AG04450 (cell line): ENCODE results near the gene OR1A1. TPM values are rescaled to one million over a fixed set of nuclear protein-coding genes. Genes with fewer than 3 reads are reported as not detected.
"Not testable (repeated sequence)": the region's sequence is repeated elsewhere in the genome, so short reads cannot be mapped to it uniquely, and the experiment has no call there.

Source experiments
- CTCF ChIA-PET: fragments of 300-600, 350-600 bp; formaldehyde crosslinking; extraction: SDS; loops from one replicate; lab custom pipeline; 2022; ENCODE audit warnings: antibody characterized with exemption, inconsistent platforms; lab: Charles Lee
- POLR2A ChIA-PET: fragments of 350-600 bp; formaldehyde crosslinking; extraction: SDS; loops from one replicate; lab custom pipeline; 2021; ENCODE audit warnings: antibody characterized with exemption, inconsistent platforms; lab: Yijun Ruan, JAX
- DNase-seq: peaks from one replicate; pipeline ENCODE4 v3.0.0-alpha.2; 2011; ENCODE audit warnings: low read depth, low spot score
- H3K27ac ChIP-seq: one replicate; pipeline ENCODE4 v1.5.1; 2012; ENCODE audit warnings: low read depth, low read length, control low read depth
- H3K27me3 ChIP-seq: one replicate; pipeline ENCODE4 v1.6.0; 2012; ENCODE audit warnings: low read length; ENCODE audit not compliant: control insufficient read depth, insufficient read depth
- H3K4me3 ChIP-seq: 2 replicates; pipeline ENCODE4 v1.5.1; 2011; ENCODE audit warnings: mild to moderate bottlenecking, low read depth, low read length, control low read depth
- H3K9me3 ChIP-seq: 2 replicates; pipeline ENCODE4 v1.5.1; 2012; ENCODE audit warnings: low read length; ENCODE audit not compliant: control insufficient read depth, insufficient read depth
- polyA plus RNA-seq: library from polyadenylated mRNA; depleted of rRNA; stranded (reverse); fragments of >200 nt; gene quantifications from 2 replicates; pipeline ENCODE4 v1.2.3, GENCODE V29; 2011; rRNA removed
- TF ChIP-seq, protein P1 (sequence below): IDR thresholded peaks from 2 replicates; pipeline ENCODE4 v1.5.1; 2011; ENCODE audit warnings: low read depth, low read length, control low read depth, inconsistent platforms

Gene OR1A1
- polyA plus RNA-seq, 1 experiment = not detected

DNA sequence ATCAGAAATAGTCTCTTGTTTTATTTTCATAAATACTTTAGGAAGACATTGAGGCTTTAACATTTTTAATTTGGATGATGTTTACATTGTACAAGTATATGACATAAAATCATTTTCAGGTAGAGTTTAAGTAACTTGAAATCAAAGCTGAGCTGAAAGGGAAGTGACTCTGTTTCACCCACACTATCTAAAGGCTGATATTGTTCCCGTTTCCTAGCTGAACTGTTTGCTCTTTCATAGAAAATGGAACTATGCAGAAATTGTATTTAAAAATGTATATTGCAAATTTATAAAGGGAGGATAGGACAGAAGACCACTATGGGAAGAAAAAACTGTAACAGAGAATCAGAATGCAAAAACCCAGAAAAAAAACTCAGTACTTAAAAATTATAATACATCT, 37.4 kb downstream of the OR1A1 start:
- H3K27ac ChIP-seq, H3K9me3 ChIP-seq, CTCF ChIA-PET, POLR2A ChIA-PET, H3K4me3 ChIP-seq, DNase-seq, H3K27me3 ChIP-seq: not testable (repeated sequence)

DNA sequence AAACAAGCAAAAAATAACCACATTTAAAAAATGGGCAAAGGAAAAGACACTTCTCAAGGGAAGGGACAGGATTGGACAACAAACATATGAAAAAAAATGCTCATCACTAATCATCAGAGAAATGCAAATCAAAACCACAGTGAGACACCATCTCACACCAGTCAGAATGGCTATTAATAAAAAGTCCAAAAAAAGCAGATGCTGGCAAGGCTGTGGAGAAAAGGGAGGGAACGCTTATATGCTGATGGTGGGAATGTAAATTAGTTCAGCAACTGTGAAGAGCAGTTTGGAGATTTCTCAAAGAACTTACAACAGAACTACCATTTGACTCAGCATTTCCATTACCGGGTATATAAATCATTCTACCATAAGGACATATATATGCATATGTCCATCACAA, 41.5 kb downstream of the OR1A1 start:
- CTCF ChIA-PET, POLR2A ChIA-PET, DNase-seq, H3K9me3 ChIP-seq, H3K27ac ChIP-seq, H3K4me3 ChIP-seq, H3K27me3 ChIP-seq: not testable (repeated sequence)

DNA sequence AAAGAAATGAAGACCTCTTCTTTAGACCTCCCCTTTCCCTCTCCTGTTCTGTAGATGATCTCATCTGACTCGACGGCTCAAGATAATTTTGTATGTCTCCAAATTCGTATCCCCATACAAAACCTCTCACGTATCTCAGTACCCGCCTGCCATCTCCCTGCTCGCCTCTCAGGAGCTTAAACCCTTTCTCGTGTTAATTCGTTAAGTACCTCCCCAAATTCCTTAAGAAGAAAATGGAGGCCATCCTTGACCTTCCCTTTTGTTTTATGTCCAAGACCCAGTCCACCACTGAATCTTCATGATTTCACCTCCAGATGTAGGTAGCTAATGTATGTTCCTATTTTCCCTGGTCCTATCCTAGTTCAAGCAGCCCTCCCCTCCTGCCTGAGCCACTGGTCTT, 49.1 kb downstream of the OR1A1 start:
- no peaks in the 10 kb centered on the region for H3K27me3 ChIP-seq
- H3K9me3 ChIP-seq = peaks cover 9% of the 10 kb centered on the region; the same call in 1 of the 2 replicates
- H3K4me3 ChIP-seq = no peak overlapping the region
- TF ChIP-seq, protein P1, sequence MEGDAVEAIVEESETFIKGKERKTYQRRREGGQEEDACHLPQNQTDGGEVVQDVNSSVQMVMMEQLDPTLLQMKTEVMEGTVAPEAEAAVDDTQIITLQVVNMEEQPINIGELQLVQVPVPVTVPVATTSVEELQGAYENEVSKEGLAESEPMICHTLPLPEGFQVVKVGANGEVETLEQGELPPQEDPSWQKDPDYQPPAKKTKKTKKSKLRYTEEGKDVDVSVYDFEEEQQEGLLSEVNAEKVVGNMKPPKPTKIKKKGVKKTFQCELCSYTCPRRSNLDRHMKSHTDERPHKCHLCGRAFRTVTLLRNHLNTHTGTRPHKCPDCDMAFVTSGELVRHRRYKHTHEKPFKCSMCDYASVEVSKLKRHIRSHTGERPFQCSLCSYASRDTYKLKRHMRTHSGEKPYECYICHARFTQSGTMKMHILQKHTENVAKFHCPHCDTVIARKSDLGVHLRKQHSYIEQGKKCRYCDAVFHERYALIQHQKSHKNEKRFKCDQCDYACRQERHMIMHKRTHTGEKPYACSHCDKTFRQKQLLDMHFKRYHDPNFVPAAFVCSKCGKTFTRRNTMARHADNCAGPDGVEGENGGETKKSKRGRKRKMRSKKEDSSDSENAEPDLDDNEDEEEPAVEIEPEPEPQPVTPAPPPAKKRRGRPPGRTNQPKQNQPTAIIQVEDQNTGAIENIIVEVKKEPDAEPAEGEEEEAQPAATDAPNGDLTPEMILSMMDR = no peak
- DNase-seq = no peak
- POLR2A ChIA-PET = no interaction called here
- no peak overlapping the region for H3K27ac ChIP-seq
- CTCF ChIA-PET = no interaction called here

DNA sequence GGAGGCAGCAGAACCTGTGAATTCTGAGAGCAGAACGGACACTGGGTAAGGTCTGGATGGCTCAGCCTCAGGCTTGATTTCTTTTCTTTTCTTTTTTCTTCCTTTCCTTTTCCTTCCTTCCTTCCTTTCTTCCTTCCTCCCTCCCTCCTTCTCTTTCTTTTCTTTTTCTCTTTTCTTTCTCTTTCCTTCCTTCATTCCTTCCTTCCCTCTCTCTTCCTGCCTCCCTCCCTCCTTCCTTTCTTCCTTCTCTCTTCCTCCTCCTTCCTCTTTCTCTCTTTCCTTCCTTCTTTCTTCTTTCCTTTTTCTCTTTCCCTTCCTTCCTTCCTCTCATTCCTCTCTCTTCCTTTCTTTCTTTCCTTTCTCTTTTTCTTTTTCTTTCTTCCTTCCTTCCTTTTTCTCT, 52.7 kb downstream of the OR1A1 start:
- TF ChIP-seq, protein P1 = no peak
- no peak overlapping the region for H3K4me3 ChIP-seq
- DNase-seq = no peak
- ChIA-PET POLR2A (no interaction called here), CTCF (no interaction called here)
- H3K27ac ChIP-seq = no peak overlapping the region
- H3K9me3 ChIP-seq = peaks cover 11% of the 10 kb centered on the region; the same call in 1 of the 2 replicates
- H3K27me3 ChIP-seq = no peaks in the 10 kb centered on the region

DNA sequence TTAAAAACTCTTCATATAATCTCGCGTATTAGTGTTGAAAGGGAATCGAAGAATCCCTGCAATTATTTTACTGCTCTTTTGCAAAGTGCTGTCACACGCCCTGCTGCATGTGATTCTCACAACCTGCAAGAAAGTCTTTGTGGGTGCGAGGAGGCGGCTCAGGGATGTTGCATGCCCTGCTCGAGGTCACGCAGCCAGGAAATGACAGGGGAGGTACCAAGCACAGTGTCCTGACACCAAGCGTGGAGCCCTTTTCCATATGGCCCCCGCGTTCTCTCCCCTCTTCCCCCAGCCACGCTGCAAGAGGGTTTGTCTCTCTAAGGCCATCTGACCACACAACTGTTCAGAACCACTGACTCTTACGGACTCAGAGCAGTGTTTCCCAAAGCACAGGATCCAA, 53.1 kb downstream of the OR1A1 start:
- TF ChIP-seq, protein P1 = no peak
- peaks cover 11% of the 10 kb centered on the region; the same call in 1 of the 2 replicates for H3K9me3 ChIP-seq
- CTCF ChIA-PET = no interaction called here
- no peaks in the 10 kb centered on the region for H3K27me3 ChIP-seq
- no peak for DNase-seq
- H3K4me3 ChIP-seq = no peak overlapping the region
- H3K27ac ChIP-seq = no peak overlapping the region
- POLR2A ChIA-PET = no interaction called here

Other genes with a start within 250 kb of the OR1A1 start
- not detected in 2 replicates for gene OR1D5, start 144.1 kb upstream of the OR1A1 start, polyA plus RNA-seq
- gene OR1D2, start 103.2 kb upstream of the OR1A1 start, polyA plus RNA-seq = not detected in 2 replicates
- not detected in 2 replicates for gene OR1G1, start 80.1 kb upstream of the OR1A1 start, polyA plus RNA-seq
- gene OR1A2, start 10.1 kb upstream of the OR1A1 start, polyA plus RNA-seq = not detected in 2 replicates
- not detected in 2 replicates for gene OR3A1, start 90.7 kb downstream of the OR1A1 start, polyA plus RNA-seq
- gene OR3A2, start 178.6 kb downstream of the OR1A1 start, polyA plus RNA-seq = not detected in 2 replicates
- gene OR1E1, start 190.7 kb downstream of the OR1A1 start, polyA plus RNA-seq = not detected in 2 replicates
- not detected in 2 replicates for gene OR3A3, start 203.7 kb downstream of the OR1A1 start, polyA plus RNA-seq
- gene OR1E2, start 226.2 kb downstream of the OR1A1 start, polyA plus RNA-seq = not detected in 2 replicates